ENCODE results near the gene GAD2.

GRCh38 chr10:26169466-26169865 is 47.1 kb upstream of the GAD2 start:
- TF ChIP-seq POLR2A (IDR thresholded peaks at IDR 0.05), result no peak
- TF ChIP-seq CTCF (IDR thresholded peaks at IDR 0.05 in 8 of 11, conservative IDR thresholded peaks at IDR 0.05 in 3 of 11), result no peak
